Fibroblast of lung (primary cell): Measurements from ENCODE around the gene ZNF608. TPM values are rescaled to one million over a fixed set of nuclear protein-coding genes. Genes with fewer than 3 reads are reported as not detected.
A peak's percentile ranks its signal among the peaks of the same experiment; 100 is the strongest.

Experiments used
- DNase-seq, 2 donors: peaks; one replicate each; pipeline versions ENCODE4 v3.0.0 to v3.0.0-alpha.2; 2010; ENCODE audit warnings: low read depth in 2 of 2
- H2AFZ ChIP-seq: 2 replicates; pipeline ENCODE4 v1.5.1; 2012; ENCODE audit warnings: low read length, control low read depth, inconsistent platforms
- H3K27ac ChIP-seq: 2 replicates; pipeline ENCODE4 v1.5.1; 2011; ENCODE audit warnings: low read length, control low read depth; ENCODE audit not compliant: insufficient read depth
- H3K27me3 ChIP-seq: 2 replicates; pipeline ENCODE4 v1.5.1; 2011; ENCODE audit warnings: mild to moderate bottlenecking, low read length; ENCODE audit not compliant: control insufficient read depth, insufficient read depth
- H3K36me3 ChIP-seq: 2 replicates; pipeline ENCODE4 v1.5.1; 2011; ENCODE audit warnings: low read length; ENCODE audit not compliant: control insufficient read depth, insufficient read depth
- H3K4me1 ChIP-seq: 2 replicates; pipeline ENCODE4 v1.5.1; 2011; ENCODE audit warnings: low read length; ENCODE audit not compliant: control insufficient read depth, insufficient read depth; ENCODE audit errors: extremely low read depth
- H3K4me2 ChIP-seq: 2 replicates; pipeline ENCODE4 v1.5.1; 2011; ENCODE audit warnings: low read length, control low read depth; ENCODE audit not compliant: insufficient read depth; ENCODE audit errors: extremely low read depth
- H3K4me3 ChIP-seq, 4 experiments: fragments of 200-600 bp in 1 of 4; sonication (generic) in 1 of 4; replicated peaks in 1 of 4; 2 replicates each; pipeline ENCODE4 v1.5.1; 2011 to 2016; ENCODE audit warnings: low read length in 4 of 4, low read depth in 3 of 4, mild to moderate bottlenecking in 3 of 4, control low read depth in 2 of 4, inconsistent platforms in 1 of 4, mixed read lengths in 1 of 4; ENCODE audit not compliant: insufficient read depth in 1 of 4; ENCODE audit errors: control extremely low read depth in 1 of 4
- H3K79me2 ChIP-seq: 2 replicates; pipeline ENCODE4 v1.5.1; 2012; ENCODE audit warnings: mild to moderate bottlenecking, low read length, inconsistent platforms; ENCODE audit not compliant: control insufficient read depth, insufficient read depth
- H3K9ac ChIP-seq: 2 replicates; pipeline ENCODE4 v1.5.1; 2011; ENCODE audit warnings: mild to moderate bottlenecking, low read length, control low read depth; ENCODE audit not compliant: insufficient read depth
- H3K9me3 ChIP-seq: 2 replicates; pipeline ENCODE4 v1.5.1; 2012; ENCODE audit warnings: low read depth, low read length; ENCODE audit not compliant: control insufficient read depth, insufficient read depth
- H4K20me1 ChIP-seq: 2 replicates; pipeline ENCODE4 v1.5.1; 2011; ENCODE audit warnings: low read length; ENCODE audit not compliant: control insufficient read depth, insufficient read depth; ENCODE audit errors: extremely low read depth
- CTCF ChIP-seq, 2 donors: IDR thresholded peaks in 1 of 2; conservative IDR thresholded peaks in 1 of 2; 1 replicate in 1 of 2; 2 replicates in 1 of 2; pipeline ENCODE4 v1.5.1; 2011 to 2012; ENCODE audit warnings: low read length in 2 of 2, control low read depth in 1 of 2, inconsistent platforms in 1 of 2, low read depth in 1 of 2, mild to moderate bottlenecking in 1 of 2
- EZH2 ChIP-seq: IDR thresholded peaks from 2 replicates; pipeline ENCODE4 v1.5.1; 2012; ENCODE audit warnings: low read length, control low read depth, mild to moderate bottlenecking; ENCODE audit errors: missing control alignments
- polyA plus RNA-seq, 2 donors: library from polyadenylated mRNA; depleted of rRNA in 1 of 2; stranded (reverse) in 1 of 2; unstranded in 1 of 2; fragments of >200 nt; gene quantifications; 2 replicates each; pipeline ENCODE4 v1.2.1, GENCODE V29; 2011 to 2012; ENCODE audit warnings: missing spikeins in 1 of 2
- total RNA-seq: library from RNA; depleted of rRNA; stranded (reverse); fragments of >200 nt; gene quantifications from 2 replicates; pipeline ENCODE4 v1.2.1, GENCODE V29; 2014

The ZNF608 gene
- total and polyA plus RNA-seq, 2 donors (not counting 1 experiment from before 2014, with no cell fraction given) = 12.4 to 25.3 TPM

DNA sequence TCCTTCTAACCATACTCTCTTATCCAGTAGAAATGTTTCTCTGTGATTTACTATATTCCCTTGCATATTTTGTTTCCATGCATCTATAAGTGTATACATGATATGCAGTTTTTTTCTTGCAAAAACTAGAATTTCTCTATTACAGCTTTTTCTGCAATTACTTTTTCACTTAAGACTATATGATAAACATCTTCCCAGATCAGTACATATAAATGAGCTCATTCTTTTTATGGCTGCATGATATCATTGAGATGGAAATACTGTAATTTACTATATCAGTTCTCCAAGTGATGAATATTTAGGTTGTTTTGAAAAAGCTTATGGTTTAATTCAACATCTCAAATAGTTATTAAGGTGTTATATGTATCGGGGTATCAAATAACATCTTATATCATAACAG lies 18.1 kb upstream of the ZNF608 start:
- H3K4me2 ChIP-seq = no peak overlapping the region
- H3K4me1 ChIP-seq = no peaks in the 10 kb centered on the region
- no peaks in the 10 kb centered on the region for H3K9me3 ChIP-seq
- TF ChIP-seq EZH2 = no peak
- TF ChIP-seq CTCF (conservative IDR thresholded peaks at IDR 0.05 in 1 of 2, IDR thresholded peaks at IDR 0.05 in 1 of 2; ENCODE audit: low read depth in 1 of 2, low read length in 2 of 2) = no peak
- no peak overlapping the region for H3K9ac ChIP-seq
- no peaks in the 10 kb centered on the region for H4K20me1 ChIP-seq
- H3K27me3 ChIP-seq = no peaks in the 10 kb centered on the region
- no peaks in the 10 kb centered on the region for H3K79me2 ChIP-seq
- no peaks in the 10 kb centered on the region for H3K36me3 ChIP-seq
- H3K4me3 ChIP-seq = no peak overlapping the region
- no peak for DNase-seq
- no peak overlapping the region for H2AFZ ChIP-seq
- H3K27ac ChIP-seq = no peak overlapping the region

DNA sequence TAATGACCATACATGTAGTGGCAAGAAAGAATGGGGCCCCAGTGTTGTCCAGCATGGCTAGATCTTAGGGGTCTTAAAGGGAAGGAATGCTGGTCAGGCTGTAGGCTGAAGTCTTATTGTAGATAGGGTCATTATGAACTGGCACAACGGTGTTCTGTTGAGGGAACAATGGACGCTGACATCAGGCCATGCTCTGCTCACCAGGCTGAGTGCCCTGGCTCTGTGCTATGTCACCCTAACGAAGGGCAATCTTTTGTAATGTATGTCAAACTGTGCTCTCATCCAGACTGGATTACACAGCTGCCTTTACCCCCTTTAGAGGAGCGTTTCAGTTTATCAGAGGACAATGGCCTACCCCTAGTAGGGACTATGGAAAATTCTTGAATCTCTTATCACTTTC lies 14.6 kb upstream of the ZNF608 start:
- Histone ChIP-seq H3K9me3 (no peaks in the 10 kb centered on the region), H3K79me2 (no peaks in the 10 kb centered on the region)

DNA sequence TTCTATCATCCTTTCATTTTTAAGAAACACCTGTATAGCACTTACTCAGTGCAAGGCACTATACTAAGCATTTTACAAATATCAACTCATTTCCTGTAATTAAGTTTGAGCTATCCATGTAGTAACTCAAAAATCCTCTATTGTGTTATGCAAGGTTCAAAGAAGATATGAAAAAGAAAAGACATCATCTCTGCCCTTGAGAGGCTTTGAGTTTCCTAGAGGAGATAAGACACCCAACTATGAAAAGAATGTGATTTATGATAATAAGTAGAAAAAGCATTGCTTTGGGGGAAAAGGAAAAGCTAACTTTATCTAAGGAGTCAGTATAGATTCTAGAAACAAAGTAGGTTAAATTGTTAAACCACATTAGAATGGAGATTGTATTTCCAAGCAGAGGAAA lies 14.2 kb upstream of the ZNF608 start:
- peak in 1 of 2 donors; percentile 7 for DNase-seq
- H3K4me3 ChIP-seq = no peak overlapping the region
- no peaks in the 10 kb centered on the region for H3K4me1 ChIP-seq
- H4K20me1 ChIP-seq = no peaks in the 10 kb centered on the region
- TF ChIP-seq CTCF (conservative IDR thresholded peaks at IDR 0.05 in 1 of 2, IDR thresholded peaks at IDR 0.05 in 1 of 2; ENCODE audit: low read depth in 1 of 2, low read length in 2 of 2) (no peak), EZH2 (no peak)
- H3K27me3 ChIP-seq = no peaks in the 10 kb centered on the region
- no peak overlapping the region for H3K4me2 ChIP-seq
- no peaks in the 10 kb centered on the region for H3K9me3 ChIP-seq
- no peak overlapping the region for H3K9ac ChIP-seq
- H2AFZ ChIP-seq = no peak overlapping the region
- H3K36me3 ChIP-seq = no peaks in the 10 kb centered on the region
- no peak overlapping the region for H3K27ac ChIP-seq
- no peaks in the 10 kb centered on the region for H3K79me2 ChIP-seq

More for the DNA sequence above, 14.6 kb upstream of the ZNF608 start:
- Histone ChIP-seq H3K9ac (no peak overlapping the region), H3K4me1 (no peaks in the 10 kb centered on the region), H4K20me1 (no peaks in the 10 kb centered on the region), H3K36me3 (no peaks in the 10 kb centered on the region), H3K4me3 (no peak overlapping the region), H3K27ac (no peak overlapping the region), H2AFZ (no peak overlapping the region), H3K27me3 (no peaks in the 10 kb centered on the region), H3K4me2 (no peak overlapping the region)
- DNase-seq = no peak
- no peak for TF ChIP-seq EZH2
- TF ChIP-seq CTCF (conservative IDR thresholded peaks at IDR 0.05 in 1 of 2, IDR thresholded peaks at IDR 0.05 in 1 of 2; ENCODE audit: low read depth in 1 of 2, low read length in 2 of 2) = no peak
